Measurements from ENCODE around the gene PCOLCE2.

The PCOLCE2 gene

GRCh38 chr3:142785996-142786395 is 102.9 kb downstream of the PCOLCE2 start:
- TF ChIP-seq CTCF (IDR thresholded peaks at IDR 0.05; ENCODE audit: low read depth, low read length) = no peak
- no peak for DNase-seq (ENCODE audit: extremely low read depth, low read depth)

GRCh38 chr3:142784228-142784627 is 104.7 kb downstream of the PCOLCE2 start:
- TF ChIP-seq CTCF (IDR thresholded peaks at IDR 0.05; ENCODE audit: low read depth, low read length) = no peak
- no peak for DNase-seq (ENCODE audit: extremely low read depth, low read depth)

GRCh38 chr3:142782616-142783015 is 106.3 kb downstream of the PCOLCE2 start:
- no peak for TF ChIP-seq CTCF (IDR thresholded peaks at IDR 0.05; ENCODE audit: low read depth, low read length)

GRCh38 chr3:142779591-142779990 is 109.3 kb downstream of the PCOLCE2 start:
- no peak for DNase-seq (ENCODE audit: extremely low read depth, low read depth)

More at GRCh38 chr3:142782616-142783015, 106.3 kb downstream of the PCOLCE2 start:
- no peak for DNase-seq (ENCODE audit: extremely low read depth, low read depth)

GRCh38 chr3:142778541-142778940 is 110.3 kb downstream of the PCOLCE2 start:
- no peak for TF ChIP-seq CTCF (IDR thresholded peaks at IDR 0.05; ENCODE audit: low read depth, low read length)
- no peak for DNase-seq (ENCODE audit: extremely low read depth, low read depth)

More at GRCh38 chr3:142779591-142779990, 109.3 kb downstream of the PCOLCE2 start:
- no peak for TF ChIP-seq CTCF (IDR thresholded peaks at IDR 0.05; ENCODE audit: low read depth, low read length)

GRCh38 chr3:142777927-142778326 is 111.0 kb downstream of the PCOLCE2 start:
- no peak for DNase-seq (ENCODE audit: extremely low read depth, low read depth)
- no peak for TF ChIP-seq CTCF (IDR thresholded peaks at IDR 0.05; ENCODE audit: low read depth, low read length)

- no peak for TF ChIP-seq CTCF (IDR thresholded peaks at IDR 0.05; ENCODE audit: low read depth, low read length)
- no peak for DNase-seq (ENCODE audit: extremely low read depth, low read depth)
Observed at GRCh38 chr3:142768338-142768737, 120.5 kb downstream of the PCOLCE2 start.

Data from AG09319 (cell line).